ENCODE results near the gene MYOM1.

Gene MYOM1

DNA sequence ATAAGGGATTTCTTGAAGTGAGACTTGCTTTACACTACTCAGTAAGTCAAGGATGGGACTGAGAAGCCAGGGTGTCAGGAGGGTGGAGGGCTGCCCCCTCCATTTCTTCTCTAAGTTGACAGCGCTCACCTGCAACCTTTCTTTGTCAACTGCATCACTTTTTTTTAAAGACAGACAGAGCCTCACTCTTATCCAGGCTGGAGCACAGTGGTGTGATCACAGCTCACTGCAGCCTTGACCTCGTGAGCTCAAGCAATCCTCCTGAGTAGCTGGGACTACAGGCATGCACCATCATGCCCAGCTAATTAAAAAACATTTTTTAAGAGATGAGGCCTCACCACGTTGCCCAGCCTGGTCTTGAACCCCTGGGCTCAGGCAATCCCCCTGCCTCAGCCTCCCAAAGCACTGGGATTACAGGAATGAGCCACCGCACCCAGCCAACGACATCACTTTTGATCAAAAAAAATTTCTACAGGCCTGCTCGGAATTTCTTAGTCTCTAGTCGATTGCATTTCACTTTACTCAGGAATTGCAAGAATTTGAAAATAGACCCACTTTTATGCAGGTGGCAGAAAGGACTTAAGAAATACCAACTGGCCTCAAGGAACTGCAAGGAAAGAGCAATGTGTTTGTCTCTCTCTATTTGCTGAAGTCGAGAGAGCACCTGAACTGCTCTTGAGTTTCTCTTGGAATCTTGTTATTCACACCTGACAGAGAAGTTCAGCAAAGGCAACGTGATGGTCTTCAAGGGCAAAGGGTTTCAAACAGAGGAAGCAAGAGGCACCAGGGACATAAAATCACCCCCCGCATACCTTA lies 101.4 kb downstream of the MYOM1 start:
- no peak for DNase-seq (ENCODE audit: low read depth in 3 of 3)

DNA sequence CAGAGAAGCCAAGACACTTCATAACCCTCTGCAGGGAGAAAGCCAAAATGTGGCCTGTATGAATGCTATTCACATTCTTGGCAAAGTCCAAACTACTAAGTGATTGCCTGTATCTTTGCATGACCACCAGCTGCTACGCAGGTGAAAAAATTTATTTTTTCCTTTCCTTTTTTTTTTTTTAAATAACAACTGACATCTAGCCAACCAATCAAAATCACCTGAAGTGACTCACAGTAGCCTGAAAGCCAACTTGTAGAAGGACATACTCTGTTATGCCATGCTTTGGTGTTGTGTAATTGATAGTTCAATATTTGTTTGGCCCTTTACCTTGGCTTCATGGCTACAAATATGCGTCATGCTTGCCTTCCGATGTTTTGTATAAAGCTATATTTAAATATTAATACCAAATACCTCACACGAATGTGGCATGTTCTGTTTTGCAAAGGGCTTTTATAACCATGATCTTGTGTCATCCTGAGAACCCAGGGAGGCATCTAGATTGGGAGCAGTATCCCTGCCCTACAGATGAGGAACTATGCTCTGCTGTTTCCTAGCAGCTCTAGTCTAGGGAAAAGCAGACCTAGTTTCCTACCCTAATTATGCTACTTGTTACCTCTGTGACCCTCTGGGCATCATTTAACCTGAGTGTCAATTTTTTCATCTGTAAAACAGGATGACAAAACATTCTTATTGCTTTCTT lies 102.1 kb downstream of the MYOM1 start:
- DNase-seq (ENCODE audit: low read depth in 3 of 3), result no peak

DNA sequence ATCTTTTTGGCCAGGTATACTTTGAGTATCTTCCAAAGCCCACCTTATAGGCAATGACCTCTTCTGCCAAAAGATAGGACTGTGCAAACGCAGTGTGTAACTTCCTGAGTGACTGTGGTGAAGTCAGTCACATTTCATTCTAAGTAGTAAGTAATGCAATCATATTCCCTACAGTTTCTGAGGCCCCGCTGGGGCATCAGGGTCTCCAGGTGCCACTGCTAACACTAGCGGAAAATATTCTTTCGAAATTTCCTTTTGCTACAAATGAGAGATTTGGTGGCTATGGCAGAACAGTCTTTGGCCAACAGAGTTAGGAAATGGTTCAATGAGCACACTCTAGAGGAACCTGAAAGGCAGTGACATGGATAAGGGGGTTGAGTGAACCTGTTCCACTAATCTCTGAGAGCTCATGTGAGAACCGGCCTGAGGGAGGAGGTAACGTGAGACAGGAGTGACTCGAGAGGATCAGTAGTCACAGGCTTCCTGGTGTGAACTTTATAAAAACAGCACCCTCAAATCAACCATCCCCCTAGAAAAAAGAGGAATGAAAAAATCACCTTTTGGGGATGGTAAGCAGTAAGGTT lies 104.2 kb downstream of the MYOM1 start:
- DNase-seq (ENCODE audit: low read depth in 3 of 3), result no peak

DNA sequence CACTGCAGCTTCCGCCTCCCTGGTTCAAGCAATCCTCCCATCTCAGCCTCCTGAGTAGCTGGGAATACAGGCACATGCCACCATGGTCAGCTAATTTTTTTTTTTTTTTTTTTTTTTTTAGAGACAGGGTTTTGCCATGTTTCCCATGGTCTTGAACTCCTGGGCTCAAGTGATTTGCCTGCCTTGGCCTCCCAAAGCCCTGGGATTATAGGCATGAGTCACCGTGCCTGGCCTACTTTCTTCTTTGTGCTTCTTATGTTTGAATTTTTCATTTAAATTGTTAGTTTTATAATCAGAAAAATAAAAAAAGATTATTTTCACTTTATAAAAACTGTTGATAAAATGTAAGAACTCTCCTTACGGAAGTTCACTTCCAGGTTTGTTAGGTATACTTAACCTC lies 105.3 kb downstream of the MYOM1 start:
- DNase-seq (ENCODE audit: low read depth in 3 of 3), result no peak

DNA sequence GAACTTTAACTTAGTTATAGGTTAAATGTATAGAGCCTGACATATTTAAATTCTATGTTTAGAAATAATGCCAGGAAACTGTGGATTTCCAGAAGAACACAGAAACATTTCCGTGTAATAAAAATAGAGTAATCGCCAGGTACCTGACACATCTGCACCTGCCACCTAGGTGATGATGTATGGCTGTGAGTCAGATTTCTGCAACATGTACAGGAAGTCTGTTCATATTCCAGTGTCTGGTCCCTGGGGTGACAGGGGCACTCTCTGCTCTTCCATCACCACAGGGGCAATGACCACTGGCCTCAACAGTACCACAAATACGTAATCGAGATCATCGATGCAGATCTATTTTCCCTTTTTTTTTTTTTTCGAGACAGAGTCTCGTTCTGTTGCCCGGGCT lies 105.7 kb downstream of the MYOM1 start:
- DNase-seq (ENCODE audit: low read depth in 3 of 3), result no peak

DNA sequence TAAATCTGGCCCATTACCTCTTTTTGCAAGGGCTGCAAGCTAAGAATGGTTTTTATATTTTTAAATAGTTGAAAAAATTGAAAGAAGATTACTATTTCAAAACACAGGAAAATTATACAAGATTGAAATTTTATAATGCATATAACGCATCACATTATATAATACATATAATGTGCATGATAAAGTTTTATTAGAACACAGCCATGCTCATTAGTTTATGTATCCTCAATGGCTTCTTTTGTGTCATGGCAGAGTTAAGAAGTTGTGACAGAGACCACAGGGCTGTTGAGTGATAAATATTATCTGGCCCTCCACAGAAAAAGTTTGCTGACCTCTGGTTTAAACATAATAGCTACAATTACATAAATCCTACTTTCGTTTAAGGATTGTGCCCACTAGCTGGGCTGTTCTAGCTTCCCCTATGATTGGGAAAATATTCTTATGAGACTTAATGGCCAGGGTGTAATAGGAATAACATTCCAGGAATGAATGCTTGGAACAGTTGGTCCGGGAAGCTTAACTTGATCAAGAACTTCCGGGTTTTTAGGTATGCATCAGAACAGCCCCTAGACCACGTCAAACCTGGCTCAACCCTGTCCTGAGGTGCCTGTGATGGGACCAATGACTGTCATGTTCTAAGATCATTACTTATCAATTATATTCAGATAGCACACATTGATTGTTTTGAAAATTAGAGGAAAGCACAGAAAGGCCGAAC lies 108.1 kb downstream of the MYOM1 start:
- no peak for DNase-seq (ENCODE audit: low read depth in 3 of 3)

DNA sequence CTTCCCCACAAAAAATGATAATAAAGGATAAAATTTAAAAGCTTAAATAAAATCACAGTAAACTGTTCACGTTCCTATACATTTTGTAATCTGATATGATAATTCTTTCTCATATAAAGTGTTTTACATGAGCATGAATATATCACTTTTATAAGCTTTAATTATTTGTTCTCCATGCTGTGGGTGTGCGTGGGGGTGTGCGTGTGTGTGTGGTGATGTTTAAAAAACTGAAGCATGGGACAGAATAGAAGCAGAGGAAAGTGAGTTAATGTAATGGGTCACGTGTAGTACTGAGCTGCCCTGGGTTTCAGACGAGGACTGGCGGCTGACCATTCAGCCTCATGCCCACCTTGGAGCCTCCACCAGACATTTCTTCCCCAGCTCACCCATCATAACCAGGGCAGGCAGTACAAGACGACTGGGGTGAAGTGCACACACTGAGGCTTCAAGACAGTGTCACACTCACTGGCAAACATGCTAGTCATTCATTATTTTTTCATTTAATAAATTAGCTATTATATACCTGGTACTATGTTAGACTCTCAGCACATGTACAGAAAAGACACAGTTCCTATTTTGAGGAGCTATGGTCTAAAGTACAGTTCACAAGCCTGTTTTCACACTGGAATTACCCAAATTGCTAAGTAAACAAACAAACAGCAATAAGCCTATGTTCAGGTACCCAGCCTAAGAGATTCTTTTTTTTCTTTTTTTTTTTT lies 109.6 kb downstream of the MYOM1 start:
- DNase-seq (ENCODE audit: low read depth in 3 of 3), result no peak

DNA sequence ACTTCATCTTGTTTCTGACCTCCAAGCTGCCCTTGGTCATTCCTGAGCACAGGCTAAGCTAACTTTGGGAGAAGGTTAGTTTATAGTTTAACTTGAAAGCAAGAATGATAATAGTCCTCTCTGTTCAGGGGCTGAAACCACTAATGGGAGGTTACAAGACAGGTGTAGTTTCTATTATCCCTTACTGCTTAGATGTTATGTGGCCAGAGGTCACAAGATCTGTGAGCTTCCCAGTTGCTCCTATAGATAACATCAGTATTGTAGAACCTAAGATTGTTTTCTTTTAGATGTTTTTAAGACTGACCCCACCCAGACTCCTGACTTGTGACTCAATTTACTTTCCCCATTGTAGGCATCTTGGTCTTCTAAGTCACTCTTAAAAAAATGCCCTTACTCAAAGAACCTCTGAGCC lies 112.0 kb downstream of the MYOM1 start:
- no peak for DNase-seq (ENCODE audit: low read depth in 3 of 3)

DNA sequence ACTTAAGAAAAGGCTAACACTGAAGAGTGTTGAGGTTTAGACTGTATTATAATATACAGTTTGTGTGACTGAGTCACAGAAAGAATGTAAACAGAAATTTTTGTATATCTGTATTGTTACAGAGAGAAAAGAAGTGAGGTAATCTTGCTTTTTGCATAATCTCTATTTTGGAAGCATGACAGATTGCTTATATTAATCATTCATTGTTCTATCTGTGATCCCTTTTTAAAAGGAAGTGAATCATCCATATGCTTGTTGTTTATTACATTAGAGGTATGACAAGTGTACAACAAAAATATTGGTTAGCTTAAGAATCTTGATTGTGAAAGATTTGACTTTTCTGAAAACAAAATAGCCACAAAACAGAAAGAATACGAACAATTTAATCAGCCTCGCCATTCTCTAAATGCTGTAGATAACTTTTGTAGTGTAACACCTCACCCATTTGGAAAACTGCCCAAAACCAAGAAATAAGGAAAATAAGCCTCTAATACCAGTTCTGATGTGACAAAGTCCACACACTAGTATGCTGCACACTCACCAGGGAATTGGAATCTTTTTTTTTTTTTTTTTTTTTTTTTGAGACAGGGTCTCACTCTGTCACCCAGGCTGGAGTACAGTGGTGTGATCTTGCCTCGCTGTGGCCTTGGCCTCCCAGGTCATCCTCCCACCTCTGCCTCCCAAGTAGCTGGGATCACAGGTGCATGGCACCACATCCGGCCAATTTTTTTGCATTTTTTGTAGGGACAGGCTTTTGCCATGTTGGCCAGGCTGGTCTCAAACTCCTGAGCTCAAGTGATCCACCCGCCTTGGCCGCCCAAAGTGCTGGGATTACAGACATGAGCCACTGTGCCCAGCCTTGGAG lies 115.3 kb downstream of the MYOM1 start:
- no peak for DNase-seq (ENCODE audit: low read depth in 3 of 3)

DNA sequence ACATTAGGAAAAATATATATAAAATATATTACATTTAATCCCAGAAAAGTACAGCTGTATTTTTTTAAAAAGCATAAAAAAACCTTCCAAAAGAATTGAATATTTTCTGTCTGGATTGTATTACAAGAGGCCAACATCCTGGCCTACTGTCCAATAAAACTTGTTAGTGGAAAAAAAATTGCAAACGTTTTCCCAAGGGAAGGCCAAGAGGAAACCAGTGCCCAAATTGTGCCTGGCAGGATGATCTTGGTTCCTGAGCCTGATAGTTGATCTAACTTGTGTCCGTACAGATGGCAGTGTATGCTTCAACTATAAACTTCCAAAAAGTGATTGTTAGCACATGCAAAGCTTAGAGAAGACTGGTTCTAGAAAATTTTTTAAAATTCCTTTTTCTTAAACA lies 116.2 kb downstream of the MYOM1 start:
- no peak for DNase-seq (ENCODE audit: low read depth in 3 of 3)

DNA sequence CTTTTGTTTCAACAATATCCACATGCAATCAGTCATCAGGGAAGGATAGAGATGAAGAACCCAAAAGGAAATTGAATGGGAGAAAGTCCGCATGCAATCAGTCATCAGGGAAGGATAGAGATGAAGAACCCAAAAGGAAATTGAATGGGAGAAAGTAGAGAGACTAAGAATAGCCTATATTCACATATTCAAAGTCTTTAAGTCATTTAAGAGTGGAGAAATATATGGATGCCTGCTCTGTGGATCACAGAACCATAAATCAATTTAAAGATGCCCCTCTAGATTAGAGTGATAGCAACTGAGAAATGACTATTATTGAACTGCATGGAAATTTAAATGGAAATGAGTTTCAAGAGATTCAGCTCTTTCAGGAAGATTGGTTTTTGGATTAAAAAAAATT lies 116.8 kb downstream of the MYOM1 start:
- no peak for DNase-seq (ENCODE audit: low read depth in 3 of 3)

DNA sequence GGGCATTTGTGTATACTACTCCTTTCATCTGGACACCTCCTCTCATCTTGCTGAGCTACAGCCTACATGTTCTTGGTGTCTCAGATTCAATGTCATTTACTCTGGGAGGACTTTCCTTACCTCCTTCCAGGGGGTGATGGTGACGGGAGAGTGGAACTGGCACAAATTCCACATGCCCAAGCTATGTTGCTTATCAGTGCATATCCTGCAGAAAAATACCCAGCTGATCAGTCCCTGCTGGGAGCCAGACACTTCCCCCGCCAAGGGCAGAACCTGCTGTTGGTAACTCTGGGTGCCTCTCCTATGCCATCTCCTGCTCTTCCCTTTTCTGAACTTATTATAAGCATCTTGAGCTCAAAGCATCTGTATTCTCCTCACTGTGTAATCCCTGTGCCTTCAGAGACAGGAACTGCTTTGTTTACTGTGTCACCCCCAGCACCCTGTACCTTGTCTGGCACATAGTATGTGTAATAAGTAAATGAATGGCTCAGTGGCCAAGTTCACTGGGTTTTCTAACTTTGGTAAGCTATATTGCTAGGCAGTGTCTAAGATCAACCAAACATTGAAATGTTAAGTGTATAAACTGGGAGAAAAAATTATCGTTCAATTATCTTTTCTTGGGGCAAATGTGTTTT lies 119.2 kb downstream of the MYOM1 start:
- no peak for DNase-seq (ENCODE audit: low read depth in 3 of 3)

DNA sequence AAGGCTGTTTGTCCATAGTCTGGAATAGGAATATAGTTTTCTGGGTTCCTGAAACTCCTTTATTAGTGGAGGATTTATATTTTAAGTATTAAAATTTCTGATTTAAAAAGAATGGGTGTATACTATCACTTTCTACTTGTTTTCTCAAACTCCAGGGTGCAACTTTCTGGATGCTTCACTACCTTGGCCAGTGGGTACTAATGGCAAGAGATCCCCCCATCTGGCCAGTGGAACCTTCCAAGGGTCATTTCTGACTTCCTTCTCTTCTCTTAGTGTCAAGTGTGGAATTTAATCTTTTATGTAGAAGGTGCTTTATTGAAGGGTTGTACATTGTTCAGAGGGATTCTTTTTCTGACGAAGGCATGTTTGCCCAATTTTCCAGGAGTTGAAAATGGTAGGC lies 120.4 kb downstream of the MYOM1 start:
- DNase-seq (ENCODE audit: low read depth in 3 of 3), result no peak

DNA sequence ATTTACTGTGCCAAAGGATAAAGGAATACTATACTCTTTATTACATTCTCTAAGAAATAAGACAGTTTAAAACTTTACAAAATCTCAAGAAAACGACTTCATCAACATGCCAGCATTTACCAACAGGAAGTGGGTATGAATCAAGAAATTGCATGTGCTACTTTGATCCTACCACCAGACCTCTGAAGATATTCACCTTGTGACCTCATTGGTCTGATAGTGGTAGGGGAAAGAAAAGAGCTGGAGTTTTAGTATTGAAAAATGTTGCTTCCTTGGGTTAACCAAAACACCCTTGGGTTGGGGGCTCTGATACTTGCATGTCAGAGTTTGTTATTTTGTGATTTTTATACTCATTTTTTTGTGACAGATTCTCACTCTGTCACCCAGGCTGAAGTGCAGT lies 122.7 kb downstream of the MYOM1 start:
- DNase-seq (ENCODE audit: low read depth in 3 of 3), result no peak

DNA sequence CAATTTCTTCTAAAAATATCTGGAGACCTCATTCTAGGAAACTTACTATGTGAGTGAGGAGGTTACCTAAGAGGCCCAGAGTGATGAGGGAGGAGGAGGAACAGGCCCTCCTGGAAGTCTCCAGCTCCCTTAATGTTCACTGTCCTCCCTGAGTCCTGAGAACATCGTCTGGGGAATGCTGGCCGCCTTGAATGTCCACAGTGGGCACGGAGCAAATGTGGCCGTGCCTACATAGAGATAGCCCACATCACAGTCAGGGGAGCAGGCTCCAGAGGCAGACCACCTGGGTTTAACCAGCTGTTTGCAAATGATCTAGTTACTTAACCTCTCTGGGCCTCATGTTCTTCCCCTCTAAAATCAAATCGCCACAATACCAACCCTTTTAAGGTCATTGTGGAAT lies 123.8 kb downstream of the MYOM1 start:
- no peak for DNase-seq (ENCODE audit: low read depth in 3 of 3)

DNA sequence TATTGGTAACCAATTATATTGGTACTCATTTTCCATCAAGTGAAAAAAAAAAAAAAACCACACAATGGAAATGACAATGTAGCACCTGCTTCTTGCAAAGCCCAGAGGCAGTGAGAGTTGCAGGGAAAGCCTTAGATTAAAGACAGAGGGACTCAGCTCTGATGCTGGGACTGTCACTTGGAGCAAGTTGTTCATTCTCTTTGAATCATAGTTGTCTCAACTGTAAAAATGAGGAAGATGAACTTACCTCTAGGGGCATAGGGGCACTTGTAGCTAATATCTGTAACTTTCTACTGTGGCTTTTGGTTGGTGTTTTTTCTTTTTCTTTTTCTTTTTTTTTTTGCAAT lies 125.5 kb downstream of the MYOM1 start:
- no peak for DNase-seq (ENCODE audit: low read depth in 3 of 3)

DNA sequence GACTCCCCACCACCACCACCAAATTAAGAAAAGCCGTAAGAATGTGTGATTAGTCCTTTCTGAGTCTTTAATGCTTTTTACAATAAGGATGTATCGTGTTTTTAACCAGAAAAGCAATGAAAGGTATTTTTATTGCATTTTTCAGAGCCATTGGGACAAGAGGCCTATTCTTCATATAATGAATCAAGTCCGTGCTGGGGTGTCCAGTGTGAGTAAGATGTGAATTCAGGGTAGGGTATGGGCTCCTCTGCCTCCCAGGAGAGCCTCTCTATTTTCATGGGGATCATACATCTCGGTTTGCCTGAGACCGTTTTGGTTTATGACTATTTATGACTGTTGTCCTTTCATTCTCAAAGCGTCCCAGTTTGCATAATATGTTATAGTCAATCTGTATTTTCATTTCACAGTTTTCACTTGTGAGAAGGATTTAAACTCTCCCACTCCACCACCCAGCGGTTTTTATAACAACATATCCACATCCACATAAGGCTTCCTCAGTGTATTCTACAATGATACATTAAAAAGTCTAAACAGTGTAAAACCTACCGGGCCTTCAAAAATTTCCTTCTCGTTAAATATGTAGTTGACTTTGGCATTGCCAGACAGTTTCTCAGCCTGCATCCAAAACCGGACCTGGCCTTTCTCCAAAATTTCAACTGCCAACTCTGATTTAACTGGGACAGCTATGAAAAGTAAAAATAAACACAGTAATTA lies 126.0 kb downstream of the MYOM1 start:
- DNase-seq (ENCODE audit: low read depth in 3 of 3), result no peak

DNA sequence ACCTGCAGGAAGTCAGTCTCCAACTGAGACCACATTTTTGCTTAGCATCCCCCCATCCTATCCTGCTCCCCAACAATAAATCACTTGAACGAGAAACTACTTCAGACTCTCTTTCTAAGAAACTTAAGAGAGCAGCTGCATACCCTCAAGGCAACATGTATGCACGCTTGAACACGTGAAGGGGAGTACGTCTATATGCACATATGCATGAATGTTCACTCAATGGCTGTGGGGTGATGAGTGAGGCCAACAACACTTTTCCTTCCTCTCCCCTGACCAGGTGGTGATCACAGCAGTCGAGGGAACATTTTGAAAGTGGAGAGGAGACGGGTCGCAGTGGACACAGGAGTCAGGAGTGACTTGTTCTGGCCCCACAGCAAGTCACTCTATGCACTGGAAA lies 127.0 kb downstream of the MYOM1 start:
- DNase-seq (ENCODE audit: low read depth in 3 of 3), result no peak

DNA sequence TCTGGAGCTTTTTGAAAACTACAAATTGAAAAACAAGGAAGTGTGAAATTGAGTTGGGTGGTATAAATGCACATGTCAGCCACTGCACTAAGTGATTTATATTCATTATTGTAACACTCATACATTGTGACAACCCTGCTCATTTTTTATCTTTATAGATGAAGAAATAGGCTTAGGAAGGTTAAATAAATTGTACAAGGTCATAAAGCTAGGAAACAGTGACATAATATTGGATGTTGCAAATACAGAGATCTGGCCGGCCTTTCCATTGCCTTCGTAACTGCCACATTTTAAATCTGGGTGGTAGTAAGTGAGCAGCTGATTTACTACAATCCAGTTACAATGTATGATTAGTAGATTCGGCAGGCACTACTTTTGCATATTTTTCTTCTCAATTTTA lies 130.2 kb downstream of the MYOM1 start:
- no peak for DNase-seq (ENCODE audit: low read depth in 3 of 3)

DNA sequence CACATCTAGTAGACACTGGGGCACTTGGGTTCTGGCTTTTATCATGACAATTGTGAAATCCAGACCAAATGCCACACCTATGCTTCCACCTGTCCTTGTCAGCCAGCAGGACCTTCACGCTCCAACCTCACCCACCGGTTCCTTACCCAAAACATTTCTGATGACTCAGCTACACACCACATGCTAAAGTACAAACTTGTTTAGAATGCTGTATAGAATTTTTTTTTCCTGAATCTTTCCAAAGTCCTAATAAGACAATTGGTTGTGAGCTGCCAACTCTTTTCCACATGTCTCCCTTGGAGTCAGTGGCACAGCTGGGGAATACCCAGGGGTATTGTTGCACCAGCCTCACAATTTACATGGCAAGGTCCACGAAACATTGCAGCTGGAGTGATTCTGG lies 131.3 kb downstream of the MYOM1 start:
- DNase-seq (ENCODE audit: low read depth in 3 of 3), result no peak

Measured in stimulated activated CD4-positive, alpha-beta T cell treated with anti-CD3 and anti-CD28 coated beads, TNF-alpha, amount 100 ng/mL, for 48 hours (primary cell).